GM19455 (cell line): ENCODE data around the gene HPSE2.

Experiments
- ATAC-seq: cut with Tn5 transposase; IDR thresholded peaks from one replicate; pipeline ENCODE4 v1.9.1; 2021; ENCODE audit not compliant: unreplicated experiment

Gene HPSE2

GRCh38 chr10:98628206-98628605, 607.4 kb downstream of the HPSE2 start:
- no peak for ATAC-seq

GRCh38 chr10:98627711-98628110, 607.9 kb downstream of the HPSE2 start:
- no peak for ATAC-seq

- ATAC-seq, result no peak
Measured at GRCh38 chr10:98624963-98625362, 610.7 kb downstream of the HPSE2 start.

DNA sequence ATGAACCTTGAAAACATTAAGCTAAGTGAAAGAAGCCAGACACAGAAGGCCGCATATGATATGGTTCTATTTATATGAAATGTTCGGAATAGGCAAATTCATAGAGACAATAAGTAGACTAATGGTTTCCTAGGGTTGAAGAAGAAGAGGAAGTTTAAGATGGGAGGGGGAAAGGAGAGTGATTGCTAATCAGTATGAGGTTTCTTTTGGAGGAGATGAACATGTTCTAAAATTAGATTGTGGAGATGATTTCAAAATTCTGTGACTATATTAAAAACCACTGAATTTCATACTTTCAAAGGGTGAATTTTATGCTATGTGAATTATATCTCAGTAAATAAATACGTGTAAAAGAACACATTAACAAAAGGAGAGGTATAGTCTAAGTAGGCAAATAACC, 612.5 kb downstream of the HPSE2 start:
- ATAC-seq, result no peak

DNA sequence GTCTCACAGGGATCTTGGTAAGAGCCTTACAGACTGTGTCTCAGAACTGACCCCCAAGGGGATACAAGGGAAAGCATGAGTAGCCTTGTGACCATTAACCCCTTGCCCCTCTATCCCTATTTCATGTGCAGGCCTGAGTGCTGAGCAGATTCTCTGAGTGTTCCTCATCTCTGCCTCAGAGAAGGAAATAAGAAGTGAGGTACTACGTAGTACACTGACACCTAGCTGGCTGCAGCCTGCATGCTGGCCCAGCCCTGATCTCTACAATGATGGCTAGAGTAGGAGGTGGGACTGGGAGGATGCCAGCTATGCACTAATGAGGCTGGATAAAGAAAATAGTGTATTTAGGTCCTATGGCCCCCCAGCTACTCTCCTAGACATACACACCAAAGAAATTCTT, 614.0 kb downstream of the HPSE2 start:
- ATAC-seq, result no peak

GRCh38 chr10:98620503-98620902, 615.1 kb downstream of the HPSE2 start:
- ATAC-seq, result no peak

DNA sequence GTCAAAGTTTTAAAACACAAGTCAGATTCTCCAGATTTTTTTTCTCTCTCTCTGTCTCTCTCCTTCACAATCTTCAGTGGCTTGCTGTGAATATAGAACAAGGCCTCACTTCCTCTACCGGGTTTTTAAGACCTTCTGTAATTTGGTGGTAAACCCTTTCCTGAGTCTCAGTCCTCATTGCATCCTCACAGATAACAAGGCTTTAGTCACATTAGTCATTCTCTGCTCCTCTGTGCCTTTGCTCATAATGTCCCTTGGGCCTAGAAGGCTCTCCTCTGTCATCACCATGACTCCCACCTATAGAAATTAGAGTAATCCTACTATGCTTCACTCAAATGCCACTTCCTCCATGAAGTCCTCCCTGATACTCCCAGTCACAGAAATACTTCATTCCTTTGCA, 616.2 kb downstream of the HPSE2 start:
- no peak for ATAC-seq

DNA sequence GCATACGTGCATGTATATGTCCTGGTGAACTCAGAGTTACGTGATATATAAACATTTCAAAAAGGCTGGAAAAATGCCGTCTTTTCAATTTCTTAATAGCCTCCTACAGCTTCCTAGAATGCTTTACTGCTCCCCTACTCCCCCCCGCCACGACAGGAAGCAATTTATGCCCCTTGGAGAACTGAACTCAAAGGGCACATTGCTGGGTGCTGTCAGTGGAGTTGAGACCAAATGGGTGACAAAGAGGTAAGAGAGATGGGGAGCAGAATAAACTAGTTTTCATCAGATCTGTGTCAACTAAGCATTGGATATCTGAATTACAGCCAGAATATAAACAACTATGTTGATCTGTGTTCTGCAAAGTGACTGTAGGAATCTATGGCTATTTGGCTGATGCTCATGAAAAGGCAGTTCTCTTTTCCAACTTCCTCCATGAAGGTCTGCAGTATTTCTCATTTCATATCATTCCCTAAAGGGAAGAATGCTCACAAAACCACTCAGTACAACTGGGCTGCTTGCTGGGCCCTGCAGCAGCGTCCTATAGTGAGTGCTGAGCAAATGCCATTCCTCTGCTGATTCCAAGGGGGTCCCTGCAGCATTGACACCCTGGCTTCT, 617.6 kb downstream of the HPSE2 start:
- no peak for ATAC-seq

- ATAC-seq, result no peak
Measured at GRCh38 chr10:98613446-98613845, 622.2 kb downstream of the HPSE2 start.

DNA sequence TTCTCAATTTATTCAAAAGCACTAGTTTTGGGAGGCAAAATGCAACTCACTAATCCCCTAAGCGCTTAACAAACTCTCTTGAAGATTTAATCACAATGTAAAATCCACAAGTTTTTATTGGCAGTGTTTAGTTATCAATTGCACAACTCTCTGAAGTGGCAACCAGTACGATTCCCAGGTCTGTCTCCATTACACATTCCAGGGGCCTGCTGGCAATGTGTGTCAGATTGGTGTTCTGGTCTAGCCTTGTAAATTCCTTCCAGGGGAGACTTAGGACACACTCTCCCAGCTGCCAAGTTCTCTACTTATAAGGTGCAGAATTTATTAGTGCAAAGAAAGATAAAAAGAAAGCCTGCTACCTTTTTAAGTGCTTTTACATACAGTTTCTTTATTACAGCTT, 624.2 kb downstream of the HPSE2 start:
- ATAC-seq, result no peak

DNA sequence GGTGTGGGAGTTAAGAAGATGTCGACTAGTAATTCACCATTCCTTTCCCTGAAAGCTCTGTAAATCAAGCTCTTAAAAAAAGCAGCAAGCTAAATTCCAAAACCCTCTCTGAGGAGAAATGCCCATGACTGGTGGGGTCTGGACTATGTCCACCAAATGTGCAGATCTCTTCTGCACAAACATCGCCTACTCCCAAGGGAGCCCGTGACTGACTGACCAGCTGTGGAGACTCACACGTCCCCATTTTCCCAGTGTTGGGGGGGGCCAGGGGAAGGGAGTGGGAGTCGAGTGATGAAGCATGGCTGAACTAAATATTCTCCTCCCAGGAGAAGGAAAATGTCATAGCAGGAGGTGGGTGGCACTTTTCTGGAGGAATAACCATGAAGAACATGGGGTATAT, 624.8 kb downstream of the HPSE2 start:
- no peak for ATAC-seq

GRCh38 chr10:98610301-98610700, 625.4 kb downstream of the HPSE2 start:
- no peak for ATAC-seq

- no peak for ATAC-seq
Measured at GRCh38 chr10:98609265-98609664, 626.4 kb downstream of the HPSE2 start.

GRCh38 chr10:98608411-98608810, 627.2 kb downstream of the HPSE2 start:
- ATAC-seq, result no peak

DNA sequence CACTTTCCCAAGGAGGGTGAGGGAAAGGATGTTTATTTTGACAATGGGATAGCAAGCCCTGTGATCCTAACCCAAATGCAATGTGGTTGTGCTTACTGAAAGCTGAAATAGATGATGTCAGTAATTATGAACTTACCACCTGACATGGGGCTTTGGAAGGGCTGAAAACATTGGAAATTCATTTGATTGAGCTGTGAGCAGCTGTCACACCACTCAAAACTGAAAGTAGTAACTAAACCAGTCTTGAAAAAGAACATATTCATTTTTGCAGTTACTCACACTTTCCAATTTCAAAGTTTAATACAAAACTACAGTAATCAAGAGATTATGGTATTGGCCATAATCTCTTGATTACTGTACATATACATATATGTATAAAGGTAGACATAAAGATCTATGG, 633.4 kb downstream of the HPSE2 start:
- ATAC-seq, result no peak

DNA sequence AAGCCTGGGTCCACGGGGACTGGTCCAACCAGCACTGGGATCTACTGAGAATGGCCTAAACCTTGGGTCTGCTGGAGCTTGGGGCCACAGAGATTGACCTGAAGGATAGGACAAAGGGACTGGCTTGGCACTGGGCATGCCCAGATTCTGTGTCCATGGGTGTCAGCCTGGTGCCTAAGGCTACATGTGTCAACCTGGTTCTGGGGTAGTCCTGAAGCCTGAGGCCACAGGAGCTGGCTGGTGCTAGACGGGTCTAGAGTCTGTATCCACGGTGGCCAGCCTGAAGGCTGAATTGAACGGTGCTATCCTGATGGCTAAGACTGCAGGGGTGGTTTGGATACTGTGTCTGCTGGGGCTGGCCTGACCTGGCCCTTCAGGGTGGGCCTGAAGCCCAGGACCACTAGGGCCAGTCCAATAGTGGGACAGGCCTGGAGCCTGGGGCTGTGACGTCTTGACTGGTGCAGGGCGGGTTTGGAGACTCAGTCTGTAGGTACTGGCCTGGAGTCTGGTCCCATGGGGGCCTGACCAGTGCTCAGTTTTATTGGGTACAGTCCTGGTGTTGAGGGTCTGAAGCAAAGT, 636.5 kb downstream of the HPSE2 start:
- no peak for ATAC-seq

DNA sequence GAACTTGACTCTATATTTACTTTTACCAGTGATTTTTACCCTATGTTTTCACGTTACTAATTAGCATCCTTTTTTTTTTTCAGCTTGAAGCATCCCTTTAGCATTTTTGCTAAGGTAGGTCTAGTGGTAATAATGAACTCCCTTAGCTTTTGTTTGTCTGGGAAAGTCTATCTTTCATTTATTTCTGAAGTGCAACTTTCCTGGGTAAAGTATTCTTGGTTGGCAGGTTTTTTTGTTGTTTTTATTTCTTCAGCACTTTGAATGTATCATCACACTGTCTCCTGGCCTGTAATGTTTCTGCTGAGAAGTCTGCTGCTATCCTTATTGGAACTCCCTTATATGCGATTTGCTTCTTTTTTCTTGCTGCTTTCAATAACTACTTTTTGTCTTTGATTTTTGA, 639.2 kb downstream of the HPSE2 start:
- no peak for ATAC-seq

DNA sequence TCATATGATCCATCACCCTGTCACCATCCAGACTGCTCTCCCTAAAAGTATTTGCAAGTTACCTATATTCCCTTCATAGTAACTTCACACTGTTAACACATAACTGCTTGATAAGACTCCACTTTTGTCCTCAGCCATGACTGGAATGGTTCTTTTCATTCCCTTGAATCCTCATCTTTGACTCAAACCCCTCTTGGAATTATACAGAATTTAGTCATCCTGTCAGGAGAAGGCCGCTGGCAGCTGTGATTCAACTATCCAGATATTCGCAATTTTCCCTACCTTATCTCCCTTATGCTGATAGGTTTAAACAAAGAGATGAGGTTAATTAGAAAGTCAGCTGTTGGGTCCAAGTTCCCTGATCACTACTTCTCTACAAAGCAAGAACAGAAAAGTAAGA, 646.0 kb downstream of the HPSE2 start:
- ATAC-seq, result no peak

DNA sequence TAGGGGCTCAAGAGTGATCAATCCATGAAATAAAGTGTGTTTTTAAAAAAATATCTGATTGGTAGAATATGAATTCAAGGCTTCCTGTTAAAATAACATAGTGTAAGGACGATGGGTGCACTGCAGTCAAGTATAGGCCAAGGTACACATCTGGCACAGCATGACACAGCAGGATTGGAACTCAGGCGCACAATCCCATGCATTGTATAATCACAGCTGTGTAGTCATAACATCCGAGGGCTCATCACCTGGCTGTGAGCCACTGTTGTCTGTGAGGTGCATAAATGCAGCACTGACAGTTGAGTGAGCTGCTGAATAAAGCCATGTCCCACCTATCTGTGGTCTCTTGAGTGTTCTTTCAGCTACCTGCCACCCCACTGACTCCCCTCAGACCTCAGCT, 646.6 kb downstream of the HPSE2 start:
- ATAC-seq, result no peak

GRCh38 chr10:98587156-98587837, 648.4 kb downstream of the HPSE2 start:
- ATAC-seq, result no peak

DNA sequence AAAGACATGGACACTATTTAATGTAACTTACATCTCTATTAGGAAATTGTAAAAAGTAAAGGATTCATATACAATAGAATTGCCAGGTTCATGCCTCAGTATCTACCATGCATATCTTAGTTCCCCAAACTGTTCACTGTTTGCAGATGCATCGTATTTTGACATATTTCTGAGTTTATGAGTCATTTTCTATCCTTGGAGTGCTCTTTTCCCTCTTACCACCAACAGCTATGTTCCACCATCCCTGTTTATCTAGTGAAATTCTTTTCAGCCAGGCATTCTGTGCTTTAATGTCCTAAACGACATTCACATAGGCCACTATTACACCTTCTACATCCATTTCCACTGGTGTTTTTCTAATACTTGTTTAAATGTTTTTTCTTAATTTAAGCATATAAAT, 649.6 kb downstream of the HPSE2 start:
- ATAC-seq, result no peak

DNA sequence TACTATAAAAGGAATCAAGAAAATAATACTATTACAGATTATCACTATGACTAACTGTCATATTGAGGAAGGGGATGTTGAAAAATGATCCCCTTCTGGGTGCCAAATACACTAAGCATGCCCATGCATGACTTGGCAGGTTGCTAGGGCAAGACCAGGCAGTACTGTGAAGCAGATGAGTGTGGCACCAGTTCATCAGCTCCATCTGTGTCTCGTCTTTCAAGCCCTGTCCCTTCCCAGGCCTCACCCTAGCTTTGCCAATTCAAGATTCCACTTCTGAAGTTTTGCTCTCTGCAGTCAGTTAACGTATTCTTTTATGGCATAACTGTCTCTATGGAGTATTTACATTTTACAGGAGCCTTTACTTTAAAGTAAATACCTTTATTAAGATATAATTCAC, 653.3 kb downstream of the HPSE2 start:
- no peak for ATAC-seq

DNA sequence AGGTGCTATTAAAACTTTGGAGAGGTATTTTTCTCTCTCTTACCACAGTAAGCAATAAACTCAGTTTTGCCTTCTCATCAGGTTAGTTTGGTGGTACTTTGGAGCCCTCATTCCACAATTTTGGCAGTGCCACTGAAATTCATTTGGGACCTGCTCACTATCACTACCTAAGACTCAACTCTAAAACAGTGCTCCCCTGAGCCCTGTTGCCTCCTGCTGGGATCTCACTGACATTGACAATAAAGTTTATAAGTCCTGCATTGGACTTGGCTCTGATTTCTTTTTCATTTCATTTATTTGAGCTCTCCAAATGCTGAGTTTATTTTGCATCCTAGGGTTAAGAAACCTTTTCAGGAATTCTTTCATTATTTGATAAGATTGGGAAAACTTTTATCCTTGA, 658.1 kb downstream of the HPSE2 start:
- ATAC-seq, result no peak
